Frontal cortex (tissue), 4 donors: ENCODE measurements around the gene ACADVL. TPM values are rescaled to one million over a fixed set of nuclear protein-coding genes. Genes with fewer than 3 reads are reported as not detected.
A peak's percentile ranks its signal among the peaks of the same experiment; 100 is the strongest.

Experiments
- DNase-seq, 2 donors: peaks; one replicate each; pipeline ENCODE4 v3.0.0; 2012; ENCODE audit warnings: low spot score in 2 of 2
- FAIRE-seq: peaks from 2 replicates; lab custom pipeline; 2012; peaks lifted over from hg19 to GRCh38; lab: Jason Lieb, UNC
- total RNA-seq: library from RNA; depleted of rRNA; stranded (reverse); fragments of >200 nt; gene quantifications from one replicate; pipeline ENCODE4 v1.2.3, GENCODE V29; 2014
- donor health status: control.
- donor health status: control.
- donor health status: control.

The ACADVL gene
- total RNA-seq, 1 donor from 2014 or later, result 65.6 TPM

DNA sequence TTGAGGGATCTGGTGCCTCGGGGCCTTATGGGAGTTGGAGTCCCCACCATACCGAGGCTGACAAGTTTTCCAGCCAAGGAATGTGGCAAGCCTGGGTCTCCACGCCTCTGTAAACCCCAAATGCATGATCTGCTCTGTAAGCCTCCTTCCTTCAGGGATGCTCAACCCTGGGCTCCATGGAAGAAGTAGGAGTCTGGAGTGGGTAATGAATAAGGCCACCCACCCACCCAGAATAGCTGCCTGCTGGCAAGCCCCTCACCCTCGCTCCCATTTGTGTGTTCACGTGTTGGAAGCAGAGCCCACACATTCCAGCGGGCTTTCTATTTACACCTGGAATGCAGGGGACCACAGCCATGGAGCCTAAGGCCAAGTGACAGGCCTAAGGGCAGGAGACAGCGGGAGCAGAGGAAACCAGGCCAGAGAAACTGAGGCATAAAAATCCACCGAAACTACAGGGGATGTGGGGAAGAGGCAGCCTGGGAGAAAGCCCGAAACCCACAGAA is 4.6 kb upstream of the ACADVL start:
- no peak for FAIRE-seq

GRCh38 chr17:7215652-7216180 is 4.0 kb upstream of the ACADVL start:
- FAIRE-seq, result no peak
- DNase-seq, result no peak

More for the DNA sequence above, 4.6 kb upstream of the ACADVL start:
- DNase-seq, result no peak

GRCh38 chr17:7216242-7217112 is 3.3 kb upstream of the ACADVL start:
- no peak for FAIRE-seq
- no peak for DNase-seq

DNA sequence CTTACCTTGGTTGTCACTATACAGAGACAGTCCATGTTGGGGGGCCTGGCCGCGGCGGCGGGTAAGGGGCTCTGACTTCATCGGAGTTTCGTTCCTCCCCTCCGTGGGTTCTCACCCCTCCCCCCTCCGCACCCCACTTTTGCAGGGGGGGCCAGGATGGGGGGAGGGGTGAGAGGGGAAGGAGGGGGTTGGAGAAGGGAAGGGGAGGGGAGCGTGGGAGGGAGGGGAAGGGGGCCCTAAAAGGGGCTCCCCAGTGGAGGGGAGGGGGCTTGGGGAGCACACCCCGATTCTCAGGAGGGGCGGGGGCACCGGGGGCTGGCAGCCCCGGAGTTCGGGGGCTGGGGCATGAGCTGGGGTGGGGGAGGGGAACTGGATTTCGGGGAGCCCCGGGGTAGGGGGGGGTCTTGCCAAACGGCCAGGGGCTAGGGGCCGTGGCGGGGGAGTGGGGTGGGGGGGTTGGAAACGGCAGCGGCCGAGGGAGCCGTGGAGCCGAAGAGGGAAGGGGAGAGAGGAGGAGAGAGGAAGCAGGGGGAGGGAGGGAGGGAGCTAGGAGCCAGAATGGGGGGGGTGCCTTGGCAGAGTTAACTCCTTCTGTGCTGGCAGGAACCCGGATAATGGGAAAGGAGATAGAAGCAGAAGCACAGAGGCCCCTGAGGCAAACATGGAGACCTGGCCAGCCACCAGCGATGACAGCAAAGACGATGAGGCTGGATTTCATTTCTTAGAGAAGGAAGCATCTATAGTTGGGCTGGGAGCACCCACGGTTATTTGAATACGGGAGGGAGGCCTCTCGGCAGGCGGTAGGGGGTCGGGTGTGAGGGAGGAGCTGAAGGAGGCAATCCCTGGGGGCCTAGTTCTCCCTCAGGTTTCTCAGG is 2.4 kb upstream of the ACADVL start:
- DNase-seq (peak in 1 of 2 donors; percentile 58), FAIRE-seq (no peak)

GRCh38 chr17:7218166-7218565 is 1.6 kb upstream of the ACADVL start:
- no peak for DNase-seq
- FAIRE-seq, result no peak

GRCh38 chr17:7218758-7219157 is 980 bp upstream of the ACADVL start:
- DNase-seq, result no peak
- no peak for FAIRE-seq

DNA sequence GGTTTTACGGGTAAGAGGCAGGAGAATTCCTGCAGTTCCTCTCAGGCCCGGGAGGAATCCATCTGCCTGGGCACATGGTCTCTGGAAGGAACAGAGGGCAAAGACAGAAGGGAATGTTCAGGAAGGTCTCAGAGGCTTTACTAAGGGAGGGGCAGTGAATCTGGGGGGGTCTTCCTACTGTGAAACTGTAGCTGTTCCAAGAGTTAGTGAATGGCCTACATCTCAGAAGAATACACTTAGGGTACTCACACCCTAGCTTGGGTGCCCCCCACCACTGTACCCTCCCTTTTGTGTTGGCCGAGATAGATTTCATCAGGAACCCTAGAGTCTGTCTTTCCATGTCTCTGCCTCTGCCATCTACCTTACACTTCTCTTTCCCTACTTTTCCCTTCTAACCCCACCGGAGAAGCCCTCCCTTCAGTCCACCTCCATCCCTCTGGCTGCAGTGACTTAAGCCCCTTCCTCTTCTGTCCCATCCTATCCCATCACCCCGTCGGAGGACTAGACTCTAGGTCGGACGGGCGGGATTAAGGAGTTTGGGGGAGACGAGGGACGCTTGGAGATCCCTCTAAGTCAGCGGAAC is 418 bp upstream of the ACADVL start:
- FAIRE-seq (no peak), DNase-seq (no peak)

- no peak for DNase-seq
- FAIRE-seq, result no peak
These were observed 997 bp downstream of the ACADVL start for GRCh38 chr17:7220593-7221277.

- FAIRE-seq, result no peak
- no peak for DNase-seq
These were observed 1.7 kb downstream of the ACADVL start for GRCh38 chr17:7221278-7222092.

DNA sequence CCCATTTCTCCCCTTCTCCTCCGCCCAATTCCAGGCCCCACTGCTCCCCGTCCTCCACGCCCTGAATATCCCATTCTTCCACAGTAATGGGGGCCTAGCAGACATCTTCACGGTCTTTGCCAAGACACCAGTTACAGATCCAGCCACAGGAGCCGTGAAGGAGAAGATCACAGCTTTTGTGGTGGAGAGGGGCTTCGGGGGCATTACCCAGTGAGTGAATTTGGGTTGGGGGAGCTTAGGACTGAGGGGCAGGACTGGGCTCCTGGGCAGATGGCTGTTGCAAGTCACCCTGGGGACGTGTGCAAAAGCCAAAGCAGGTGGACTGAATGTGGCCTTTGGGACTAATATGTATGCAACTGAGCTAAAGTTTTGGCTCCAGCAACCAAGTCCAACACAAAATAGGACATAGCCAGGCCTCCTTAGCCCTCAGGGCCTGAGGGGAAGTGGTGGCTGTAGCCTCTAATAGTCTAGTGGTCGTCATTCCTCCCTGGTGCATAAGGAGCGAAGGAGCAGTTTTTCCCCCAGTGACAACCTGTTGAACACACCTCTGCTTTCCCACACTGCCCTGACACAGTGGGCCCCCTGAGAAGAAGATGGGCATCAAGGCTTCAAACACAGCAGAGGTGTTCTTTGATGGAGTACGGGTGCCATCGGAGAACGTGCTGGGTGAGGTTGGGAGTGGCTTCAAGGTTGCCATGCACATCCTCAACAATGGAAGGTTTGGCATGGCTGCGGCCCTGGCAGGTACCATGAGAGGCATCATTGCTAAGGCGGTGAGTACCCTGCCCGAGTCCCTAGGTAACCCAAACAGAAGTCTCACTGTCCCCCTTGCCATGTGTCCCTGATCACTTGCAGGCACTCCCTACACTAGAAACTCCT is 2.6 kb downstream of the ACADVL start:
- no peak for DNase-seq
- no peak for FAIRE-seq

GRCh38 chr17:7222972-7223292 is 3.2 kb downstream of the ACADVL start:
- DNase-seq (no peak), FAIRE-seq (no peak)

DNA sequence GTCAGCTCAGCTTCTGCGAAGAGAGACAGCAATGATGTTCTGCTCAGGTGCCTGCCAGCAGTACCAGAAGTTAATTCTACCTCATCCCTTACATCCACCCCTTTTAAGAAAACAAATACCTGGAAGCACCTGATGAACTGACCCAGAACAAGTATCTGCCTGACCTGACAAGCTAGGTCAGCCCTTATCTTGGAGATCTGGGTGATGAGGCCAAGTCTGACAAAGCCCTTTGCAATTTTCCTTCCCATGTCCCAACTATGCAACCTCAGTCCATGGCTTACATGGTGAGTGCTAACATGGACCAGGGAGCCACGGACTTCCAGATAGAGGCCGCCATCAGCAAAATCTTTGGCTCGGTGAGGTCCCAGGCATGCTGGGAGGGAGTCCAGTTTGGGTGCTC is 3.6 kb downstream of the ACADVL start:
- DNase-seq (no peak), FAIRE-seq (no peak)

GRCh38 chr17:7224110-7224509 is 4.4 kb downstream of the ACADVL start:
- FAIRE-seq, result no peak

GRCh38 chr17:7224661-7225111 is 4.9 kb downstream of the ACADVL start:
- FAIRE-seq (no peak), DNase-seq (no peak)

More at GRCh38 chr17:7224110-7224509, 4.4 kb downstream of the ACADVL start:
- no peak for DNase-seq

DNA sequence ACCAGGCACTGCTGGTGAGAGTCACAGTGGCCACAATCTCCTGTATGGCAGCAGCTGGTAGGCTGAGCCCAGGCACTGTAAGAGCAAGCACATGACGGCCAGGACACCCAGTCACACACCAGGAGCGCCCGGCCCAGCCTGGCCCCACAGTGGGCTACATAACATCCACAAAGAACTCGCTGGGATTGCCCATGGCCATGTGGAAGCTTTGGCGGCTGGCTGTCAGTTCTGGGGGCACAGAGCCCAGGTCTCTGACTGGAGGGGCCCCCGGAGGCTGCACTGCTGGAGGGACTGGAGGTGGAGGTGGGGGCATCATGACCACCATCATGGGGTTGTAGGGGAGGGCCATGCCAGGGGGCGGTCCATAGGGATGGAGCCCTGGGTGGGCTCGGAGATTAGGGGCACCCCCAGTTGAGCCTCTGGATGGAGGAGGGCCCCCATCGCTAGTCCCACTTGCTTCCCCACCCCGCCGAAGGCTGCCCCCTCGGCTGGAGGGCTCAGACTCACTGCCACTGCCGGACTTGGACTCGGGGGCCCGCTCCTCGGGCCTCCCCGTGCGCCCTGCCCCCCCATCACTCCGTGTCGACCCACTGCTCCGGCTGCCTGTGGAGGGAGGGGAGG is 6.1 kb downstream of the ACADVL start:
- DNase-seq (no peak), FAIRE-seq (no peak)

- FAIRE-seq, result no peak
- no peak for DNase-seq
These were observed 7.3 kb downstream of the ACADVL start for GRCh38 chr17:7226721-7227710.
